ENCODE results near the gene COBL.

DNA sequence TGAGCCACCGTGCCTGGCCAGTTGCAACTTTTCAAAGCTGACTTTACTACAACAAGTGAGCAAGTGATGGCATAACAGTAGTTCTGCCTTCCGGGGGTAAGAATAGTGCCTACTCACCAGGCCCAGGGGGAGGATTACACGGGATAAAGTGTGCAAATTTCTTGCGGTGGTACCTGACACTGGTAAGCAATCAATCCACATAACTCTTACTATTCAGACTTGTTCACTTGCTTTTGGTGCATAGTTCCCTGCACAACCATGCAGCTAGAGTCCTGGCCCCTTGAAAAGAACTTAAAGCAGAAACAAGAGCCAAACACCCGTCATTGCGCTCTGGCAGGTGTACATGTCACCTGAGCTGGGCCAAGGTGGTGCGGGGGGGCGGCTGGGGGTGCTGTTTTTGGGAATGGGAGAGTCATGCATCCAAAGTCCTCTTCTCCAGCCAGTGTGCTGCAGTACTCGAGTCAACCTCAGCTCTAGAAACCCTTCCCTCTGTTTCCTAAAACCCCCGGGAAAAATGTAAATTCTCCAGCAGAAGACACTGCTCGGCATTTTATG lies 5.4 kb upstream of the COBL start:
- TF ChIP-seq, protein P1, sequence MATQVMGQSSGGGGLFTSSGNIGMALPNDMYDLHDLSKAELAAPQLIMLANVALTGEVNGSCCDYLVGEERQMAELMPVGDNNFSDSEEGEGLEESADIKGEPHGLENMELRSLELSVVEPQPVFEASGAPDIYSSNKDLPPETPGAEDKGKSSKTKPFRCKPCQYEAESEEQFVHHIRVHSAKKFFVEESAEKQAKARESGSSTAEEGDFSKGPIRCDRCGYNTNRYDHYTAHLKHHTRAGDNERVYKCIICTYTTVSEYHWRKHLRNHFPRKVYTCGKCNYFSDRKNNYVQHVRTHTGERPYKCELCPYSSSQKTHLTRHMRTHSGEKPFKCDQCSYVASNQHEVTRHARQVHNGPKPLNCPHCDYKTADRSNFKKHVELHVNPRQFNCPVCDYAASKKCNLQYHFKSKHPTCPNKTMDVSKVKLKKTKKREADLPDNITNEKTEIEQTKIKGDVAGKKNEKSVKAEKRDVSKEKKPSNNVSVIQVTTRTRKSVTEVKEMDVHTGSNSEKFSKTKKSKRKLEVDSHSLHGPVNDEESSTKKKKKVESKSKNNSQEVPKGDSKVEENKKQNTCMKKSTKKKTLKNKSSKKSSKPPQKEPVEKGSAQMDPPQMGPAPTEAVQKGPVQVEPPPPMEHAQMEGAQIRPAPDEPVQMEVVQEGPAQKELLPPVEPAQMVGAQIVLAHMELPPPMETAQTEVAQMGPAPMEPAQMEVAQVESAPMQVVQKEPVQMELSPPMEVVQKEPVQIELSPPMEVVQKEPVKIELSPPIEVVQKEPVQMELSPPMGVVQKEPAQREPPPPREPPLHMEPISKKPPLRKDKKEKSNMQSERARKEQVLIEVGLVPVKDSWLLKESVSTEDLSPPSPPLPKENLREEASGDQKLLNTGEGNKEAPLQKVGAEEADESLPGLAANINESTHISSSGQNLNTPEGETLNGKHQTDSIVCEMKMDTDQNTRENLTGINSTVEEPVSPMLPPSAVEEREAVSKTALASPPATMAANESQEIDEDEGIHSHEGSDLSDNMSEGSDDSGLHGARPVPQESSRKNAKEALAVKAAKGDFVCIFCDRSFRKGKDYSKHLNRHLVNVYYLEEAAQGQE (IDR thresholded peaks at IDR 0.05; ENCODE audit: insufficient read depth in 1 of 2, low read depth in 2 of 2, low read length in 2 of 2) = no peak
- no peak for TF ChIP-seq FOXP2 (optimal IDR thresholded peaks at IDR 0.05; ENCODE audit: borderline replicate concordance, extremely low read depth, extremely low read length, insufficient read depth)

Data from PFSK-1 (cell line).